WERI-Rb-1 (cell line): ENCODE measurements around the gene PHRF1.

ENCODE experiments used
- DNase-seq: peaks from one replicate; pipeline ENCODE4 v3.0.0-alpha.2; 2020
- H3K27ac ChIP-seq: fragments of 250-450 bp; sonication (Bioruptor Pico); 2 replicates; pipeline ENCODE4 v1.5.1; 2020; ENCODE audit warnings: mild to moderate bottlenecking, moderate library complexity
- H3K27me3 ChIP-seq: fragments of 250-450 bp; sonication (Bioruptor Pico); 2 replicates; pipeline ENCODE4 v1.5.1; 2021; ENCODE audit warnings: mild to moderate bottlenecking, low read depth, moderate library complexity; ENCODE audit not compliant: insufficient read depth, severe bottlenecking
- H3K36me3 ChIP-seq: fragments of 250-450 bp; sonication (Bioruptor Pico); 2 replicates; pipeline ENCODE4 v1.5.1; 2020; ENCODE audit warnings: mild to moderate bottlenecking, moderate library complexity
- H3K4me3 ChIP-seq: 2 replicates; pipeline ENCODE4 v1.5.1; 2011; ENCODE audit warnings: low read depth, mild to moderate bottlenecking, control low read depth, low read length
- H3K9me3 ChIP-seq: fragments of 250-450 bp; sonication (Bioruptor Pico); 2 replicates; pipeline ENCODE4 v1.5.1; 2021; ENCODE audit warnings: mild to moderate bottlenecking, moderate library complexity; ENCODE audit not compliant: severe bottlenecking
- CTCF ChIP-seq: IDR thresholded peaks from 2 replicates; pipeline ENCODE4 v1.5.1; 2011; ENCODE audit warnings: low read depth, mild to moderate bottlenecking, control low read depth, inconsistent platforms, low read length

The PHRF1 gene

GRCh38 chr11:530960-531831, 45.1 kb upstream of the PHRF1 start:
- no peak overlapping the region for H3K27ac ChIP-seq
- TF ChIP-seq CTCF = no peak
- DNase-seq = no peak
- H3K4me3 ChIP-seq = no peak overlapping the region
- peaks cover 32% of the 10 kb centered on the region for H3K36me3 ChIP-seq
- H3K9me3 ChIP-seq = no peaks in the 10 kb centered on the region
- H3K27me3 ChIP-seq = no peaks in the 10 kb centered on the region

GRCh38 chr11:531919-532526, 44.2 kb upstream of the PHRF1 start:
- Histone ChIP-seq H3K36me3 (peaks cover 32% of the 10 kb centered on the region), H3K9me3 (peaks cover under 1% of the 10 kb centered on the region), H3K27ac (no peak overlapping the region), H3K27me3 (no peaks in the 10 kb centered on the region), H3K4me3 (no peak overlapping the region)
- no peak for TF ChIP-seq CTCF
- no peak for DNase-seq

- TF ChIP-seq CTCF = no peak
- Histone ChIP-seq H3K27ac (no peak overlapping the region), H3K27me3 (no peaks in the 10 kb centered on the region), H3K4me3 (no peak overlapping the region), H3K36me3 (peaks cover 32% of the 10 kb centered on the region), H3K9me3 (peaks cover 2% of the 10 kb centered on the region)
- DNase-seq = no peak
These were observed 43.7 kb upstream of the PHRF1 start for GRCh38 chr11:532527-532985.

- TF ChIP-seq CTCF = no peak
- peaks cover 32% of the 10 kb centered on the region for H3K36me3 ChIP-seq
- DNase-seq = no peak
- no peaks in the 10 kb centered on the region for H3K27me3 ChIP-seq
- H3K9me3 ChIP-seq = peaks cover 2% of the 10 kb centered on the region
- H3K27ac ChIP-seq = no peak overlapping the region
- H3K4me3 ChIP-seq = no peak overlapping the region
These were observed 43.2 kb upstream of the PHRF1 start for GRCh38 chr11:532986-533585.

GRCh38 chr11:533586-534395, 42.5 kb upstream of the PHRF1 start:
- Histone ChIP-seq H3K9me3 (peaks cover 2% of the 10 kb centered on the region), H3K27me3 (no peaks in the 10 kb centered on the region), H3K4me3 (peak overlapping the region; percentile 91), H3K36me3 (peaks cover 32% of the 10 kb centered on the region), H3K27ac (no peak overlapping the region)
- no peak for TF ChIP-seq CTCF
- DNase-seq = no peak
